Measurements from ENCODE around the gene SLC9B2.

DNA sequence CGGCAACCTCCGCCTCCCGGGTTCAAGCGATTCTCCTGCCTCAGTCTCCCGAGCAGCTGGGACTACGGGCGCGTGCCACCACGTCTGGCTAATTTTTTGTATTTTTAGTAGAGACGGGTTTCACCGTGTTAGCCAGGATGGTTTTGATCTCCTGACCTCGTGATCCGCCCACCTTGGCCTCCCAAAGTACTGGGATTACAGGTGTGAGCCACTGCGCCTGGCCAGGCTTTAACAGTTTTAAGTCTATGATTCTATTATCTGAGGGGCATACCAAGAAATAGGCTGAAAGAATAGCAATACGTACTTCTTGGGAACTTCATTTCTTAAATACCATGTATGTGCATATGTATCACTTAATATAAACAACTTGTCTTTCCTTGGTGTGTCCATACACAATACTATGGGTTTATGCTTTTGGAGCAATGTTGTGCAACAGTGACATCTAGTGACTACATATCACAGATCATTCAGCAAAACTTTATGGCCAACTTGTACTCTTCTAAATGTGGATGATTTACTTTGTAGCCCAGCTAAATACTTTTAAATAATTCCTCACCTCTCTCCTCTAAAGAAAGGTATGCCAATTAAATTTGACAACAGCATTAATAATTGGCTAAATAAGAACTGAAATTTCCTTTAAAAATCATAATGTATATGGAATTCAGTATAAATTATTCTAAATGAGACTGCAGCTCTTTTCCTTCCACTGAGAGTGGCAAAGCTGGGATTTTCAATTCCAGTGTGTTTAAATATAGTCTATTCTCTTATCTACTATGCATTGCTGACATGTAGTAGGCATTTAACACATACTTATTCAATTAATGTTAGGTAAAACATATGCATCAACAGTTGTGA, 67.5 kb downstream of the SLC9B2 start:
- TF ChIP-seq POLR2AphosphoS5 (IDR thresholded peaks at IDR 0.05; ENCODE audit: low read depth) (no peak), GABPA (IDR thresholded peaks at IDR 0.05; ENCODE audit: low read depth) (no peak)
- TF ChIP-seq, protein P1, sequence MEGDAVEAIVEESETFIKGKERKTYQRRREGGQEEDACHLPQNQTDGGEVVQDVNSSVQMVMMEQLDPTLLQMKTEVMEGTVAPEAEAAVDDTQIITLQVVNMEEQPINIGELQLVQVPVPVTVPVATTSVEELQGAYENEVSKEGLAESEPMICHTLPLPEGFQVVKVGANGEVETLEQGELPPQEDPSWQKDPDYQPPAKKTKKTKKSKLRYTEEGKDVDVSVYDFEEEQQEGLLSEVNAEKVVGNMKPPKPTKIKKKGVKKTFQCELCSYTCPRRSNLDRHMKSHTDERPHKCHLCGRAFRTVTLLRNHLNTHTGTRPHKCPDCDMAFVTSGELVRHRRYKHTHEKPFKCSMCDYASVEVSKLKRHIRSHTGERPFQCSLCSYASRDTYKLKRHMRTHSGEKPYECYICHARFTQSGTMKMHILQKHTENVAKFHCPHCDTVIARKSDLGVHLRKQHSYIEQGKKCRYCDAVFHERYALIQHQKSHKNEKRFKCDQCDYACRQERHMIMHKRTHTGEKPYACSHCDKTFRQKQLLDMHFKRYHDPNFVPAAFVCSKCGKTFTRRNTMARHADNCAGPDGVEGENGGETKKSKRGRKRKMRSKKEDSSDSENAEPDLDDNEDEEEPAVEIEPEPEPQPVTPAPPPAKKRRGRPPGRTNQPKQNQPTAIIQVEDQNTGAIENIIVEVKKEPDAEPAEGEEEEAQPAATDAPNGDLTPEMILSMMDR (IDR thresholded peaks at IDR 0.05; ENCODE audit: insufficient read depth, low read length): peak; percentile 59
- TF ChIP-seq, protein P2, sequence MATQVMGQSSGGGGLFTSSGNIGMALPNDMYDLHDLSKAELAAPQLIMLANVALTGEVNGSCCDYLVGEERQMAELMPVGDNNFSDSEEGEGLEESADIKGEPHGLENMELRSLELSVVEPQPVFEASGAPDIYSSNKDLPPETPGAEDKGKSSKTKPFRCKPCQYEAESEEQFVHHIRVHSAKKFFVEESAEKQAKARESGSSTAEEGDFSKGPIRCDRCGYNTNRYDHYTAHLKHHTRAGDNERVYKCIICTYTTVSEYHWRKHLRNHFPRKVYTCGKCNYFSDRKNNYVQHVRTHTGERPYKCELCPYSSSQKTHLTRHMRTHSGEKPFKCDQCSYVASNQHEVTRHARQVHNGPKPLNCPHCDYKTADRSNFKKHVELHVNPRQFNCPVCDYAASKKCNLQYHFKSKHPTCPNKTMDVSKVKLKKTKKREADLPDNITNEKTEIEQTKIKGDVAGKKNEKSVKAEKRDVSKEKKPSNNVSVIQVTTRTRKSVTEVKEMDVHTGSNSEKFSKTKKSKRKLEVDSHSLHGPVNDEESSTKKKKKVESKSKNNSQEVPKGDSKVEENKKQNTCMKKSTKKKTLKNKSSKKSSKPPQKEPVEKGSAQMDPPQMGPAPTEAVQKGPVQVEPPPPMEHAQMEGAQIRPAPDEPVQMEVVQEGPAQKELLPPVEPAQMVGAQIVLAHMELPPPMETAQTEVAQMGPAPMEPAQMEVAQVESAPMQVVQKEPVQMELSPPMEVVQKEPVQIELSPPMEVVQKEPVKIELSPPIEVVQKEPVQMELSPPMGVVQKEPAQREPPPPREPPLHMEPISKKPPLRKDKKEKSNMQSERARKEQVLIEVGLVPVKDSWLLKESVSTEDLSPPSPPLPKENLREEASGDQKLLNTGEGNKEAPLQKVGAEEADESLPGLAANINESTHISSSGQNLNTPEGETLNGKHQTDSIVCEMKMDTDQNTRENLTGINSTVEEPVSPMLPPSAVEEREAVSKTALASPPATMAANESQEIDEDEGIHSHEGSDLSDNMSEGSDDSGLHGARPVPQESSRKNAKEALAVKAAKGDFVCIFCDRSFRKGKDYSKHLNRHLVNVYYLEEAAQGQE (IDR thresholded peaks at IDR 0.05; ENCODE audit: insufficient replicate concordance, low read depth): no peak

Measured in HL-60 (cell line).